Retina (tissue), 1 donor: ENCODE data around the gene SNX11.
A peak's percentile ranks its signal among the peaks of the same experiment; 100 is the strongest.

Source experiments
- DNase-seq: peaks from one replicate; pipeline ENCODE4 v3.0.0-alpha.2; 2016

Gene SNX11

DNA sequence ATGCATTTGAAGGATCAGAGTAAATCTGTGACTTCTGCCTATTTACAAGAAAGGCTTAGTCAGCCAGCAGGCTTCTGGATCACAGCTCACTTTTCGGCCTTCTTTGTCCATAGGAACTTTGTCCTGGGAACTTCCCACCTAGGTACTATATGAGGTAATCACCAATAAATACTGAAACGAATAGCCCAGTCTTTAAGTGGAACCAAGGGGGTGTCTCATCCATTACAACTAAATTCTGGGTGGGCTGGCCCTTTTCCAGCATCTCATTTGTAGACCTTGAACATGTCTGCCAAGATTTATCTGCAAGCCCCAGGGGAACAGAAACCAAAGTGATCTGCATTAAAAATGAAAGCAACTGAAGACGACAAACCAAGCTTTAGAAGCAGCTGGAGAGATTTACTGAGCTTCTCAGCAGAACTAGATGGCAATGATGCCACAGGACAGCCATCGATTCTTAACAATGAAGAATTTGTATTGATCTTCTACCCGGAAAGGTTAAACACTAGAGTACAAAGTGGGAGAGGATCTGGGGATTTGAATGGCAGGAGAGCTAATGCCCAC is 55.5 kb downstream of the SNX11 start:
- peak; percentile 40 for DNase-seq

- DNase-seq = no peak
Measured at GRCh38 chr17:48163809-48164208, 56.2 kb downstream of the SNX11 start.

DNA sequence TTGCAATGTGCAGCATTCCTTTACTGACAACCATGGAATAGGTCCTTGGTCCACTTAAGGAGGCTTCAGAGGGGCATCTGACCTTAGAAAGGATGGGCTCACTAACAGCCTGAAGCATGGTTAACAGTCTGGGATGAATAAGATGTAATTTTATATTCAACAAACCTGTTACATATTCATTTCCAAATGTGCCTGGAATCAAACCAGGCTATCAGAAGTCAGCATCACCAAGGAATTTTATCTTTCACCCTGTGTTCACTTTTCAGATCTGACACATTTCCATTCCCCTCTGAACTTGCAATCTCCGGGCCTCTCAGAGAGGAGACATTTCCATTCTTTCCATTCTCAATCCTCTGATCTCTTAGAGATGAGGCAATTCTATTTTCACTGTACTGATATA is 62.4 kb downstream of the SNX11 start:
- no peak for DNase-seq
